NOMO-1 treated with dmso at 0.1 percent for 144 hours (cell line): Measurements from ENCODE around the gene NECAB3.

Experiments
- DNase-seq: peaks from one replicate; lab custom pipeline; 2025; ENCODE audit not compliant: unreplicated experiment; lab: John Stamatoyannopoulos, UW

The NECAB3 gene

GRCh38 chr20:33624399-33624798, 49.8 kb downstream of the NECAB3 start:
- no peak for DNase-seq

- DNase-seq: no peak
These were observed 51.4 kb downstream of the NECAB3 start for GRCh38 chr20:33622705-33623365.

GRCh38 chr20:33621717-33622400, 52.4 kb downstream of the NECAB3 start:
- DNase-seq: no peak

- no peak for DNase-seq
These were observed 62.2 kb downstream of the NECAB3 start for GRCh38 chr20:33612001-33612400.

GRCh38 chr20:33611106-33611505, 63.1 kb downstream of the NECAB3 start:
- no peak for DNase-seq

- no peak for DNase-seq
These were observed 64.7 kb downstream of the NECAB3 start for GRCh38 chr20:33609504-33609903.
